H1 (cell line): ENCODE measurements around the gene CD151.

Experiments
- GABPA ChIP-seq: IDR thresholded peaks from 2 replicates; pipeline ENCODE4 v1.6.1; 2011; ENCODE audit warnings: mild to moderate bottlenecking, low read length, moderate library complexity, borderline replicate concordance; ENCODE audit not compliant: insufficient read depth
- POLR2AphosphoS5 ChIP-seq: IDR thresholded peaks from 2 replicates; pipeline ENCODE4 v1.6.1; 2011; ENCODE audit warnings: low read depth, low read length
- SP1 ChIP-seq: IDR thresholded peaks from 2 replicates; pipeline ENCODE4 v1.6.1; 2011; ENCODE audit warnings: low read depth, low read length
- SRF ChIP-seq: IDR thresholded peaks from 2 replicates; pipeline ENCODE4 v1.6.1; 2011; ENCODE audit warnings: mild to moderate bottlenecking, low read depth, low read length, moderate library complexity
- TF ChIP-seq, protein P1 (sequence below), 3 experiments: IDR thresholded peaks; 1 replicate in 2 of 3; 2 replicates in 1 of 3; pipeline versions ENCODE4 v1.5.1 to v1.6.1; 2011; ENCODE audit warnings: low read length in 3 of 3, mild to moderate bottlenecking in 3 of 3, inconsistent platforms in 2 of 3, low read depth in 1 of 3, moderate library complexity in 1 of 3; ENCODE audit not compliant: insufficient read depth in 1 of 3; ENCODE audit errors: control extremely low read depth in 1 of 3
- TF ChIP-seq, protein P2 (sequence below): IDR thresholded peaks from 2 replicates; pipeline ENCODE4 v1.6.1; 2012; ENCODE audit warnings: inconsistent platforms

DNA sequence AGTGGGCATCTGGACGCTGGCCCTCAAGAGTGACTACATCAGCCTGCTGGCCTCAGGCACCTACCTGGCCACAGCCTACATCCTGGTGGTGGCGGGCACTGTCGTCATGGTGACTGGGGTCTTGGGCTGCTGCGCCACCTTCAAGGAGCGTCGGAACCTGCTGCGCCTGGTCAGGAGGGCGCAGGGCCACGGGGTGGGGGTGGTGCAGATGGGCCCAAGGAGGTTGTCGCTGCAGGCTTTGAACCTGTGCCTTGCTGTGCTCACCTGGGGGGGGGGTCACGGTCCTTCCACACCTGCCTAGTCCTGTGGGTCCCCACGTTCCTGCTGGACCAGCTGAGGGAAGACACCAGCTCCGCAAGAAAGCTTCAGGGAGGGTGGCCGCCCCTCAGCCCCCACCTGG is 3.5 kb downstream of the CD151 start:
- TF ChIP-seq GABPA = no peak
- TF ChIP-seq, protein P1, sequence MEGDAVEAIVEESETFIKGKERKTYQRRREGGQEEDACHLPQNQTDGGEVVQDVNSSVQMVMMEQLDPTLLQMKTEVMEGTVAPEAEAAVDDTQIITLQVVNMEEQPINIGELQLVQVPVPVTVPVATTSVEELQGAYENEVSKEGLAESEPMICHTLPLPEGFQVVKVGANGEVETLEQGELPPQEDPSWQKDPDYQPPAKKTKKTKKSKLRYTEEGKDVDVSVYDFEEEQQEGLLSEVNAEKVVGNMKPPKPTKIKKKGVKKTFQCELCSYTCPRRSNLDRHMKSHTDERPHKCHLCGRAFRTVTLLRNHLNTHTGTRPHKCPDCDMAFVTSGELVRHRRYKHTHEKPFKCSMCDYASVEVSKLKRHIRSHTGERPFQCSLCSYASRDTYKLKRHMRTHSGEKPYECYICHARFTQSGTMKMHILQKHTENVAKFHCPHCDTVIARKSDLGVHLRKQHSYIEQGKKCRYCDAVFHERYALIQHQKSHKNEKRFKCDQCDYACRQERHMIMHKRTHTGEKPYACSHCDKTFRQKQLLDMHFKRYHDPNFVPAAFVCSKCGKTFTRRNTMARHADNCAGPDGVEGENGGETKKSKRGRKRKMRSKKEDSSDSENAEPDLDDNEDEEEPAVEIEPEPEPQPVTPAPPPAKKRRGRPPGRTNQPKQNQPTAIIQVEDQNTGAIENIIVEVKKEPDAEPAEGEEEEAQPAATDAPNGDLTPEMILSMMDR (IDR thresholded peaks at IDR 0.05; ENCODE audit: control extremely low read depth in 1 of 3, insufficient read depth in 1 of 3, low read depth in 1 of 3, low read length in 3 of 3) = no peak
- TF ChIP-seq, protein P2, sequence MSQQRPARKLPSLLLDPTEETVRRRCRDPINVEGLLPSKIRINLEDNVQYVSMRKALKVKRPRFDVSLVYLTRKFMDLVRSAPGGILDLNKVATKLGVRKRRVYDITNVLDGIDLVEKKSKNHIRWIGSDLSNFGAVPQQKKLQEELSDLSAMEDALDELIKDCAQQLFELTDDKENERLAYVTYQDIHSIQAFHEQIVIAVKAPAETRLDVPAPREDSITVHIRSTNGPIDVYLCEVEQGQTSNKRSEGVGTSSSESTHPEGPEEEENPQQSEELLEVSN = no peak
- no peak for TF ChIP-seq SP1
- no peak for TF ChIP-seq POLR2AphosphoS5
- no peak for TF ChIP-seq SRF
